DND-41 (cell line): ENCODE results near the gene RGS19.

Experiments
- ATAC-seq: fragments of 200-7000 bp; cut with Tn5 transposase; 3 replicates; pipeline ENCODE4 v1.9.1; 2021; ENCODE audit warnings: low read depth; ENCODE audit not compliant: insufficient read depth
- DNase-seq: peaks from one replicate; pipeline ENCODE4 v3.0.0-alpha.2; 2020
- H2AFZ ChIP-seq: 2 replicates; pipeline ENCODE4 v1.6.0; 2012; ENCODE audit warnings: low read depth, low read length
- H3K27ac ChIP-seq: 2 replicates; pipeline ENCODE4 v1.5.1; 2012; ENCODE audit warnings: low read length, inconsistent platforms
- H3K27me3 ChIP-seq: fragments of 200-600 bp; sonication (generic); 2 replicates; pipeline ENCODE4 v1.6.0; 2012; ENCODE audit warnings: low read length, mild to moderate bottlenecking, inconsistent platforms; ENCODE audit not compliant: insufficient read depth, poor library complexity
- H3K36me3 ChIP-seq: 2 replicates; pipeline ENCODE4 v1.5.1; 2012; ENCODE audit warnings: low read length, inconsistent platforms; ENCODE audit not compliant: insufficient read depth
- H3K4me1 ChIP-seq: 2 replicates; pipeline ENCODE4 v1.5.1; 2012; ENCODE audit warnings: mild to moderate bottlenecking, low read length; ENCODE audit not compliant: insufficient read depth
- H3K4me2 ChIP-seq: 2 replicates; pipeline ENCODE4 v1.6.0; 2012; ENCODE audit warnings: mild to moderate bottlenecking, moderate library complexity, low read length, inconsistent platforms; ENCODE audit not compliant: insufficient read depth
- H3K4me3 ChIP-seq, 2 experiments: fragments of 200-600 bp in 1 of 2; shearing (Covaris generic) in 1 of 2; 2 replicates each; pipeline ENCODE4 v1.5.1; 2012 to 2016; ENCODE audit warnings: inconsistent platforms in 2 of 2, low read length in 2 of 2, mild to moderate bottlenecking in 2 of 2, low read depth in 1 of 2, moderate library complexity in 1 of 2
- H3K79me2 ChIP-seq: 2 replicates; pipeline ENCODE4 v1.6.0; 2012; ENCODE audit warnings: low read length, inconsistent platforms; ENCODE audit not compliant: insufficient read depth
- H3K9ac ChIP-seq: 2 replicates; pipeline ENCODE4 v1.6.0; 2012; ENCODE audit warnings: low read depth, mild to moderate bottlenecking, inconsistent platforms, low read length, moderate library complexity
- H3K9me3 ChIP-seq: 2 replicates; pipeline ENCODE4 v1.5.1; 2012; ENCODE audit warnings: low read length, moderate library complexity, mild to moderate bottlenecking, inconsistent platforms; ENCODE audit not compliant: insufficient read depth, severe bottlenecking
- H4K20me1 ChIP-seq: 2 replicates; pipeline ENCODE4 v1.6.0; 2012; ENCODE audit warnings: low read length; ENCODE audit not compliant: insufficient read depth
- EZH2 ChIP-seq: IDR thresholded peaks from 3 replicates; pipeline ENCODE4 v1.6.1; 2012; ENCODE audit warnings: borderline replicate concordance, low read depth, mild to moderate bottlenecking, moderate library complexity, low read length, inconsistent platforms; ENCODE audit not compliant: severe bottlenecking
- TF ChIP-seq, protein P1 (sequence below): IDR thresholded peaks from 2 replicates; pipeline ENCODE4 v1.5.1; 2012; ENCODE audit warnings: borderline replicate concordance, low read length, moderate library complexity, mild to moderate bottlenecking; ENCODE audit not compliant: poor library complexity, severe bottlenecking; ENCODE audit errors: extremely low read depth

Gene RGS19

DNA sequence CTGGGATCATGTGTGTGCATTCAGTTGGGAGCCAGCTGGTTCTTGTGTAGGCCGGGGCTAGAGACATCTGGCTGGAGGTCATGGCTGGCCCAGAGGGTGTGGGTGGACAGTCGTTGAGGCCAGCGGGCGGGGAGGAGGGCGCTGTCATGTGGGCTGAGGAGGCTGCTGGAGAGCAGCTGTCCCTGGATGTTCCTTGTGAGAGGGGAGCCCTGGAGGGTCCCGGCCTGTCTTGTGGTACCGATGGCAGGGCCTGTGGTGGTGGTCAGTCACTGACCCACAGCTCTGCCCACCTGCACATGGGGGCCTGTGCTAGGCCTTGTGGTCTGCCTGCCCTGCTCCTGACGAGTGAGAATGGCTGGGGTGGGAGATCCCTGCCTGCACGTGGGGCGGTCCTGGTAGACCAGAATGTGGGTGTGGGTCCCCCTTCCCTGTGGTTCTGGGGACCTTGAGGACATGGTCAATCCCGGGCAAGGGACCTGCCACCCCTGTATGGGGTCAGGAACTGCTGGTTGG, 45.3 kb downstream of the RGS19 start:
- Histone ChIP-seq H3K9ac (no peak overlapping the region), H3K27ac (no peak overlapping the region), H3K36me3 (peaks cover 56% of the 10 kb centered on the region), H3K27me3 (peaks cover 8% of the 10 kb centered on the region), H2AFZ (no peak overlapping the region), H3K79me2 (no peaks in the 10 kb centered on the region), H3K9me3 (no peaks in the 10 kb centered on the region), H3K4me2 (no peak overlapping the region), H4K20me1 (peaks cover 10% of the 10 kb centered on the region; the same call in 1 of the 2 replicates), H3K4me3 (no peak overlapping the region), H3K4me1 (peaks cover 16% of the 10 kb centered on the region)
- DNase-seq (no peak), ATAC-seq (no peak)
- no peak for TF ChIP-seq EZH2
- TF ChIP-seq, protein P1, sequence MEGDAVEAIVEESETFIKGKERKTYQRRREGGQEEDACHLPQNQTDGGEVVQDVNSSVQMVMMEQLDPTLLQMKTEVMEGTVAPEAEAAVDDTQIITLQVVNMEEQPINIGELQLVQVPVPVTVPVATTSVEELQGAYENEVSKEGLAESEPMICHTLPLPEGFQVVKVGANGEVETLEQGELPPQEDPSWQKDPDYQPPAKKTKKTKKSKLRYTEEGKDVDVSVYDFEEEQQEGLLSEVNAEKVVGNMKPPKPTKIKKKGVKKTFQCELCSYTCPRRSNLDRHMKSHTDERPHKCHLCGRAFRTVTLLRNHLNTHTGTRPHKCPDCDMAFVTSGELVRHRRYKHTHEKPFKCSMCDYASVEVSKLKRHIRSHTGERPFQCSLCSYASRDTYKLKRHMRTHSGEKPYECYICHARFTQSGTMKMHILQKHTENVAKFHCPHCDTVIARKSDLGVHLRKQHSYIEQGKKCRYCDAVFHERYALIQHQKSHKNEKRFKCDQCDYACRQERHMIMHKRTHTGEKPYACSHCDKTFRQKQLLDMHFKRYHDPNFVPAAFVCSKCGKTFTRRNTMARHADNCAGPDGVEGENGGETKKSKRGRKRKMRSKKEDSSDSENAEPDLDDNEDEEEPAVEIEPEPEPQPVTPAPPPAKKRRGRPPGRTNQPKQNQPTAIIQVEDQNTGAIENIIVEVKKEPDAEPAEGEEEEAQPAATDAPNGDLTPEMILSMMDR = no peak

DNA sequence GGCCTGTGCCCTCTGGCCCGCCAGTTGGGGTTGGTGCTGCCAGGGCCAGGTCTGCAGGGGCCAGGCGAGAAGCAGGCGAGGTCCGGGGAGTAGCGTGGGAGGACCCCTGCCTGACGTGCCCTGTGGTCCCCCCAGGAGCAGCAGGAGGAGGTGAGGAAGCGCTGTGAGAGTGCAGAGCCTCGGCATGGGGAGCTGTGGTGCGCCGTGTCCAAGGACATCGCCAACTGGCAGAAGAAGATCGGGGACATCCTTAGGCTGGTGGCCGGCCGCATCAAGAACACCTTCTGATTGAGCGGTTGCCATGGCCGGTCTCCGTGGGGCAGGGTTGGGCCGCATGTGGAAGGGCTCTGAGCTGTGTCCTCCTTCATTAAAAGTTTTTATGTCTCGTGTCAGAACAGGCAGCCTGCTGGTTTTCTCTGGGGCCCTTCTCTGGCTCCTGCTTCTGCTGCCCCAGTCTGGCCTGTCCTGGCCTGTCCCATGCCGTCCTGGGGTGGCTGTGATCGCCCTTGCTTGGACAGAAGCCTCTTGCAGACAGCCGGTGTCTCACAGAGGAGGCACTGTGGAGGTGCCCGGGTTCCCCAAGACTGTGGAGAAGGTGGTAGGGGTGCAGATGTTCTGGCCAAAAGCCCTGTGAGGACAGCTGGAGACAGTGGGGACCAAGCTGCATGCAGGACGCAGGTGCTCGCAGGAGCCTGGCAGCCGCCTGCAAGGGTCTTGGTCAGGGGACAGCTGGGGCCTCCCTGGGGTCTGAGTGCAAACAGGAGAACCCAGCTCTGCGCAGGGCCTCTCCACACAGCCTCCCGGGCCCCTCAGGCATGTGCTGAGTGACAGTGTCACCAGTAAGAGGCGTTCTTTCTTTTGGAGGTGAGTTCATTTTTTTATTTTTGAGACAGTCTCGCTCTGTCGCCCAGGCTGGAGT, 46.4 kb downstream of the RGS19 start:
- Histone ChIP-seq H3K36me3 (peaks cover 65% of the 10 kb centered on the region), H3K79me2 (no peaks in the 10 kb centered on the region), H3K4me3 (no peak overlapping the region), H2AFZ (no peak overlapping the region), H3K4me1 (peaks cover 5% of the 10 kb centered on the region), H3K27ac (no peak overlapping the region), H3K27me3 (no peaks in the 10 kb centered on the region), H4K20me1 (peaks cover 12% of the 10 kb centered on the region), H3K9me3 (no peaks in the 10 kb centered on the region), H3K9ac (no peak overlapping the region), H3K4me2 (no peak overlapping the region)
- ATAC-seq (no peak), DNase-seq (no peak)
- no peak for TF ChIP-seq EZH2
- TF ChIP-seq, protein P1 = no peak

DNA sequence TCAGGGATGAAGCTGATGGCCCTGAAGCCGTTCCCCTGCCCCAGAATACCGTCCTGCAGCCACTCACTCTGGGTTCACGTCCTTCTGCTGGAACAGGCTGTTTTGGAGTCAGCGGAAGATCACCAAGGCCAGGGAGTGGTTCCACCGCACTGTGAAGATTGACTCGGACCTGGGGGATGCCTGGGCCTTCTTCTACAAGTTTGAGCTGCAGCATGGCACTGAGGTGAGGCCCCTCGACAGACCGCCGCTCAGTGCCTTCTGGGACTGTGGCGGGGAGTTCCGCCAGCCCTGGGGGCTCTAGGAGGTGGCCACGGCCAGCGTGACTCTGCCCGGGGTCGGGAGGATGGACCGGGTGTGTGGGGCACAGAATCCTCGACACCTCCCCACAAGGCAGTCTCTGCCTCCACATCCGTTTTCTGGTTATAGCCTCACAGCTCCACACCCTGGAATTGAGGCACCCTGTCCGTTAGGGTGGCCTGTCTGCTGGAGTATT, 47.5 kb downstream of the RGS19 start:
- no peak overlapping the region for H3K27ac ChIP-seq
- no peaks in the 10 kb centered on the region for H3K79me2 ChIP-seq
- DNase-seq = no peak
- H3K4me1 ChIP-seq = peaks cover 2% of the 10 kb centered on the region; the same call in 1 of the 2 replicates
- no peak overlapping the region for H3K4me3 ChIP-seq
- H3K4me2 ChIP-seq = no peak overlapping the region
- no peak for TF ChIP-seq EZH2
- TF ChIP-seq, protein P1 = no peak
- H4K20me1 ChIP-seq = peaks cover 18% of the 10 kb centered on the region
- no peak overlapping the region for H2AFZ ChIP-seq
- H3K27me3 ChIP-seq = no peaks in the 10 kb centered on the region
- no peaks in the 10 kb centered on the region for H3K9me3 ChIP-seq
- no peak overlapping the region for H3K9ac ChIP-seq
- no peak for ATAC-seq
- peaks cover 76% of the 10 kb centered on the region for H3K36me3 ChIP-seq
